Activated naive CD4-positive, alpha-beta T cell treated with anti-CD3 and anti-CD28 coated beads, Interleukin-2, amount 50 U/mL, for 16 hours (primary cell): ENCODE results near the gene GALT.

Source experiments
- DNase-seq: peaks from one replicate; pipeline ENCODE4 v3.0.0-alpha.2; 2020

Gene GALT

GRCh38 chr9:34686231-34686630 is 39.8 kb downstream of the GALT start:
- no peak for DNase-seq

GRCh38 chr9:34686732-34687131 is 40.3 kb downstream of the GALT start:
- no peak for DNase-seq

- no peak for DNase-seq
Measured at GRCh38 chr9:34687276-34688030, 41.0 kb downstream of the GALT start.

GRCh38 chr9:34688329-34689115 is 42.0 kb downstream of the GALT start:
- DNase-seq, result no peak

GRCh38 chr9:34689116-34689470 is 42.6 kb downstream of the GALT start:
- DNase-seq, result no peak

- no peak for DNase-seq
Measured at GRCh38 chr9:34689512-34689911, 43.0 kb downstream of the GALT start.

- no peak for DNase-seq
Measured at GRCh38 chr9:34690983-34691935, 44.8 kb downstream of the GALT start, which contains the start of gene CCL19. CCL19 (minus strand) TSS chr9:34691276; CDS start chr9:34691139, 137 bp downstream.

- no peak for DNase-seq
Measured at GRCh38 chr9:34691936-34692315, 45.5 kb downstream of the GALT start.

- DNase-seq, result no peak
Measured at GRCh38 chr9:34693560-34693959, 47.1 kb downstream of the GALT start.

- DNase-seq, result no peak
Measured at GRCh38 chr9:34694811-34695210, 48.3 kb downstream of the GALT start.
